SK-MEL-5 (cell line): Measurements from ENCODE around the gene EPN2. TPM values are rescaled to one million over a fixed set of nuclear protein-coding genes. Genes with fewer than 3 reads are reported as not detected.
"Not testable (repeated sequence)": the region's sequence is repeated elsewhere in the genome, so short reads cannot be mapped to it uniquely, and the experiment has no call there.

ENCODE experiments used
- DNase-seq: peaks from one replicate; pipeline ENCODE4 v3.0.0-alpha.2; 2016; ENCODE audit warnings: low read depth, low spot score
- in situ Hi-C: cut with HindIII; loops from 2 replicates; pipeline ENCODE4 v1.10.0; 2016; ENCODE audit warnings: low sequenced_read_pairs, high pct_unique_total_duplicates, low pct_unique_long_range_greater_than_20kb
- polyA plus RNA-seq, 2 experiments: library from polyadenylated mRNA; depleted of rRNA; stranded (reverse); fragments of >200 nt; gene quantifications; 2 replicates each; pipeline ENCODE4 v1.2.3, GENCODE V29; 2015
- total RNA-seq: library from RNA; depleted of rRNA; stranded (reverse); fragments of >200 nt; shearing (Covaris generic); gene quantifications from 2 replicates; pipeline ENCODE4 v1.2.3, GENCODE V29; 2014; rRNA removed

EPN2 gene
- 14.0 and 15.2 TPM in 2 replicates for total RNA-seq
- 30.3 and 30.7 TPM in 2 replicates for polyA plus RNA-seq (2015; cell fraction: cytosol; rRNA removed)
- 33.8 and 49.9 TPM in 2 replicates for polyA plus RNA-seq (2015; cell fraction: nucleus; rRNA removed)

DNA sequence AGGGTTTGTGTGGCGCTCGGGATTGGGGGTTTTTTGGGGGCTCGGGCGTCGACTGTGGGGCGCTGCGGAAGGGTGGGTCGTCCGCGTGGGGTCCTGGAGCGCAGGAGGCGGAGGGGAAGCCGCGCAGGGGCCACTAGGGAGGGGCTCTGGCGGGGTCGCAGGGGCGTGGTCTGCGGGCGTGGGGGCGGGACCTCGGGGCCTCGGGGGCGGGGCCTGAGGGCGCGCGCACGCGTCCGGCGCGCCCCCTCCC lies at the start of gene EPN2:
EPN2 (plus strand) TSS at position 228 of the 250 bp plus-strand sequence. CDS start 45,754 bp downstream, outside the sequence.
- peak; percentile 49 for DNase-seq
- in situ Hi-C loops = not testable (repeated sequence)

DNA sequence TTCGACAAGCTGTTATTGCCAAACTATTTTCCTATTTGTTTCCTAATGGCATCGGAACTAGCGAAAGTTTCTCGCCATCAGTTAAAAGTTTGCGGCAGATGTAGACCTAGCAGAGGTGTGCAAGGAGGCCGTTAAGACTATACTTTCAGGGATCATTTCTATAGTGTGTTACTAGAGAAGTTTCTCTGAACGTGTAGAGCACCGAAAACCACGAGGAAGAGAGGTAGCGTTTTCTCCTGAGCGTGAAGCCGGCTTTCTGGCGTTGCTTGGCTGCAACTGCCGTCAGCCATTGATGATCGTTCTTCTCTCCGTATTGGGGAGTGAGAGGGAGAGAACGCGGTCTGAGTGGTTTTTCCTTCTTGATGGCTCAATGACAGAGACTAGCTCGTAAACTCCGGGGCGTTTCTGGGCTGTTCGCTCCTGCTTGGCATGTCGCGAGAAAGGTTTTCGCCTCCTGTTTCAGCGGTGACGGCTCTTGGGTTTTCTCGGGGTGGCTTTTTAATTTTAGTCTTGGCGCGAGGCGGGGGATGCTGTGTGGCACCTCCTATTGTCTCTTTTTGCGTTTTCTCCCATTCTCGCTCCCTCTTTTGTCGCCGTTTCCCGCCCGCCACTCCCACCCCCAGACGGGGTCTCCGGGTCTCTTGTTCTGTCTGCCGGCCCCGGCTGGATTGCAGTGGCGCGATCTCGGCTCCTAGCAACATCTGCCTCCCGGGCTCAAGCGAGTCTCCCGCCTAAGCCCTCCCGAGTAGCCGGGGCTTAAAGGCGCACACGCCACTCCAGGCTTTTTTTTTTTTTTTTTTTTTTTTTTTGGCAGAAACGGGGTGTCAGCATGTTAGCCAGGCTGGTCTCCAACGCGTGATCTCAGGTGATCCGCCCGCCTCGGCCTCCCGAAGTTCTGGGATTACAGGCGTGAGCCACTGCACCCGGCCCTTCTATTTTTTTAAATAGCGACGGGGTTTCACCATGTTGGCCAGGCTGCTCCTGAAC lies 49.0 kb upstream of the EPN2 start:
- in situ Hi-C loops = not testable (repeated sequence)

DNA sequence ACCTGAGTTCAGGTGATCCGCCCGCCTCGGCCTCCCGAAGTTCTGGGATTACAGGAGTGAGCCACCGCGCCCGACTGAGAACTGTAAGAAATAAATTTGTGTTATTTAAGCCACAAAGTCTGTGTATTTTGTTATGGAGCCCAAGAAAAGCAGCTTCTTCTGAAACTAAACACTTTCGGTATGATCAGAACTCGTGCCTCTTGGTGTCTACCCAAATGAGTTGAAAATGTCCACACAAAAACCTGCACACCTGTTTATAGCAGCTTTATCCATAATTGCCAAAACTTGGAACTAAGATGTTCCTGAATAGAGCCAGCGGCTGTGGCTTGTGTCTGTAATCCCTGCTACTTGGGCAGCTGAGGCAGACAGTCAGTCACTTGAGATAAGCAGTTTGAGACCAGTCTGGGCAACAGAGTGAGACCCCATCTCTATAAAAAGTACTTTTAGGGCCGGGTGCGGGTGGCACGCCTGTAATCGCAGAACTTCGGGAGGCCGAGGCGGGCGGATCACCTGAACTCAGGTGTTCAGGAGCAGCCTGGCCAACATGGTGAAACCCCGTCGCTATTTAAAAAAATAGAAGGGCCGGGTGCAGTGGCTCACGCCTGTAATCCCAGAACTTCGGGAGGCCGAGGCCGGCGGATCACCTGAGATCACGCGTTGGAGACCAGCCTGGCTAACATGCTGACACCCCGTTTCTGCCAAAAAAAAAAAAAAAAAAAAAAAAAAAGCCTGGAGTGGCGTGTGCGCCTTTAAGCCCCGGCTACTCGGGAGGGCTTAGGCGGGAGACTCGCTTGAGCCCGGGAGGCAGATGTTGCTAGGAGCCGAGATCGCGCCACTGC lies 48.1 kb upstream of the EPN2 start:
- DNase-seq, in situ Hi-C loops: not testable (repeated sequence)

More for the DNA sequence above, 49.0 kb upstream of the EPN2 start:
- not testable (repeated sequence) for DNase-seq

DNA sequence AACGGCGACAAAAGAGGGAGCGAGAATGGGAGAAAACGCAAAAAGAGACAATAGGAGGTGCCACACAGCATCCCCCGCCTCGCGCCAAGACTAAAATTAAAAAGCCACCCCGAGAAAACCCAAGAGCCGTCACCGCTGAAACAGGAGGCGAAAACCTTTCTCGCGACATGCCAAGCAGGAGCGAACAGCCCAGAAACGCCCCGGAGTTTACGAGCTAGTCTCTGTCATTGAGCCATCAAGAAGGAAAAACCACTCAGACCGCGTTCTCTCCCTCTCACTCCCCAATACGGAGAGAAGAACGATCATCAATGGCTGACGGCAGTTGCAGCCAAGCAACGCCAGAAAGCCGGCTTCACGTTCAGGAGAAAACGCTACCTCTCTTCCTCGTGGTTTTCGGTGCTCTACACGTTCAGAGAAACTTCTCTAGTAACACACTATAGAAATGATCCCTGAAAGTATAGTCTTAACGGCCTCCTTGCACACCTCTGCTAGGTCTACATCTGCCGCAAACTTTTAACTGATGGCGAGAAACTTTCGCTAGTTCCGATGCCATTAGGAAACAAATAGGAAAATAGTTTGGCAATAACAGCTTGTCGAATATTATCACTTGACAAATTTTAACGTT lies 47.3 kb upstream of the EPN2 start:
- DNase-seq, in situ Hi-C loops: not testable (repeated sequence)

DNA sequence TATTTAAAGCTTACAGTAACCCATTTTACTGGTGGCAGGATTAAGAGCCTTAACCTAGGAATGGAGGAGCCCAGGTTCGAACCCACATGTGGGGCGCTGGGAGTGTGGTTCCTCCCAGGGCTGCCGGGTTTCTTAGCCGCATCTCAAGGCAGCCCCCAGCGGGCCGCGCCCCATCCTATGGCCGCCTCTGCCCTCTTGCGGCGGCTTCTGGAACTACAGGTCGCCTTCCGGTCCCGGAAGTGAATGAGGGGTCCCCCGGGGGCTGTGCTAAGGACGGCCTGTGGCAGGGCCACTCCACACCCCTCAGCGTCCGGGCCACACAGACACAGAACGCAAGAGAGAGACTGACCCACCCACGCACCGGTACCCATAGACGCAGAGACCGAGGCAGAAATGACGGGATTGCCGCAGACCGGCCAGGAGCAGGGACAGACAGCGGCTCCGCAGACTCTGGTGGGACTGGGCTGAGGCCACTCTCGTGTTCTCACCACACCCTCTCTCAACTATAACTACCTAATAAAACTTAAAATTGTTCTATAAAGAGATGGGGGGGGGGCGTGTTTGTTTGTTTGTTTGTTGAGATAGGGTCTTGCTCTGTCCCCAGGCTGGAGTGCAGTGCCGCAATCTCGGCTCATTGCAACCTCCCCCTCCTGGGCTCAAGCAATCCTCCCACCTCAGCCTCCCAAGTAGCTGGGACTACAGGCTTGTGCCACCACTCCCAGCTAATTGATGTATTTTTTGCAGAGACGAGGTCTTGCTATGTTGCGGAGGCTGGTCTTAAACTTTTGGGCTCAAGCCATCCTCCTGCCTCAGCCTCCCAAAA lies 40.6 kb upstream of the EPN2 start:
- not testable (repeated sequence) for DNase-seq

DNA sequence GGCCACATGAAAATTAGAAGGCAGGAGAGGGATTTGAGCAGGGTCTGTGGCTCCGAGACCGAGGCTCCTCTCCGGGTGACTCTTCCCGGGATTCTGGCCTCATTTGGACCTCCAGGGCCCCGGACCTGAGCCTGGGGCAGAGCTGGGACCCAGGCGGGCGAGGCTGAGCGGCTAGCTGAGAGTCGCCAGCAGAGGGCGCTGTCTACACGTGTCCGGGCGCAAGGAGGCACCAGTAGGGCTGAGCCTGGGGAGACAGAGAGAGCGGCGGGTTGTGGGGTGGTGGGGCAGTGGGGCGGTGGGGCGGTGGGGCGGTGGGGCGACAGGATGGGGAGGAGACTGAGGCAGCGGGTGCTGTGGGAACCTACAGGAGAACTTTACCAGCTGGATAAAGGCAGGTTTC lies 34.7 kb upstream of the EPN2 start:
- in situ Hi-C loops, DNase-seq: not testable (repeated sequence)

More for the DNA sequence above, 40.6 kb upstream of the EPN2 start:
- in situ Hi-C loops = not testable (repeated sequence)

DNA sequence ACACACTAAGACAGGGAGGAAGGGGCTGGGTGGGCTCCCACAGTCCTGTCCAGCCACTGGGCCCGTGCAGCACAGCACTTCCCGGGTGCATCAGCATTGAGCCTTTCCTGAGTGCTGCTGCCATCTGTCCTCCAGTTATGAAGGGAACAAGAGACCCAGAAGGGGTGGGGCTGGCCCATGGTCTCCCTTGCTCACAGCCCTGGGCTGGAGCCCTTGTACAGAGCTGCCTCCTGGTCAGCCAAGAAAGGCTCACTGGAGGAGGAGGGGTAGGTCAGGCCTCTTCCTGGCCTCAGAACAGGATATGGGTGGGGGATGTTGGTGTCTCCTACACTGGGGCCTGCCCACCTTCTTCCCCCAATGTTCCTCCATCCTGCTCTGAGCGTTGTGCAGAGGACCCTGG lies 33.7 kb upstream of the EPN2 start:
- DNase-seq, in situ Hi-C loops: not testable (repeated sequence)

DNA sequence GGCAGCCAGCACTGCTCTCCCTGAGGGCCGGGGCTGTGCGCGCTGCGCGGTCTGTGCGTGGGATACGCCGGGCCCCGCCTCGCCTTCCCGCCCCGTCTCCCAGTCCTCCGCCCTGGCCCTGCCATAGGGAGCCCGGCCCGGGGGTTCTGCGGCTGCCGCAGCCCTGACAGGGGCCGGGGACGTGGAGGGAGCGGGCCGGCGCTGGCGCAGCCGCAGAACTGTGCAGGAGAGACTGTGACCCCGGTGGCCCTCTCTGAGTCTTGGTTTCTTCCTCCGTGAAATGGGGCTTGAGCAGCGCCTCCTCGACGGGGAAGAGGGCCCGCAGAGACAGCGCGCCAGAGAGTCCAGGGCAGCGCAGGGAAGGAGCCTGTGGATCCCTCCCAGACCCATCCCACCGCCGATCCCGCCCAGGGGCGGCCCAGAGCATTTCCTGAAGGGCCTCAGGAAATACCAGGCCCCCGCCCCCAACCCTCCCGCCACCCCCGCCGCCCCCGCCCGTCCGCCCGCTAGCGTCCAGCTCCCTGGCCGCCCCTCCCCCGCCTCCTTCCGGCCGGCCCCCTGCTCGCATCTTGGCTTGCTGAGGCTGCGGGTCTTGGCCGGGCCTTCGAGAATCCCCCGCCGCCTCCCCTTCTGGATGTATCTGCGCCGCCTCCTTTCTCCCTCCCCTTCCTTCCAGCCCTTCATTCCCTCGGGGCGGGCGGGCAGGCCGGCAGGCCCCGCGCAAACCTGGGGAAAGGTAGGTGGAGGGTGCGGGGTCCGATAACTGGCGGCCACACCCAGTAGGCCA lies 21.9 kb upstream of the EPN2 start:
- DNase-seq, in situ Hi-C loops: not testable (repeated sequence)

DNA sequence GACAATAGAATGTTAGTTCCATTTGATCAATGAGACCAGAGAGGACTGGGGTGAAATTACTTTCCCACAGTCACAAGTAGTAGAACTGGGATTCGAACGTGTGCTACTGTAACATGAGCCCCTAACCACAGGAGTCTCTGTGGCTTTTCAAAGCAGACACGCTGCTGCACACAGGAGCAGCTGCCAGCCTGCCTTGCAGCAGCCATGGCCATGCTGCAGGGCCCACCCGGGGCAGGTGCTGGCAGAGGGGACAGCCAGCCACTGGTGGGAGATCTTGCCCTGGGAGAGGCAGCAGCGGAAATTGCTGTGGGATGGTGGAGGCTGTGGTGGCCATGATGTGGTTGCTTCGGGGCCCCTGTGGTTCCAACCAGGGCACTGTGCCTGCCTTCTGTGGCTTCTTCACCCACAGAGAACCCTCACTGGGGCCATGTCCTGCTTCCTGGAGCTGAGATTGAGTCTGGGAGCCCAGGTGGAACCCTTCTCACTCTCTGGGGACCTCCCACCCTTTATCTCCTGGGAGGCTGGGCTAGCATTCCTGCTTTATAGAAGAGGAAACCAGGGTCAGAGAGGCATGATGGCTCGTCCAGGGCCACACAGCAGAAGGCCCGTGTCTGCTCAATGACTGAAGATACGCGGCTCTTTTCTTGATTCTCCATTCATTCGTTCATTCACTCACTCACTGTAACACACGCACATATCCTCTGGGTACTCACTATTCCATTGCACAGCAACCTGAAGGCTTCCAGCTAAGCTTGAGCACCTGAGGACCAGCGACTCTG lies 20.8 kb upstream of the EPN2 start:
- DNase-seq, in situ Hi-C loops: not testable (repeated sequence)

DNA sequence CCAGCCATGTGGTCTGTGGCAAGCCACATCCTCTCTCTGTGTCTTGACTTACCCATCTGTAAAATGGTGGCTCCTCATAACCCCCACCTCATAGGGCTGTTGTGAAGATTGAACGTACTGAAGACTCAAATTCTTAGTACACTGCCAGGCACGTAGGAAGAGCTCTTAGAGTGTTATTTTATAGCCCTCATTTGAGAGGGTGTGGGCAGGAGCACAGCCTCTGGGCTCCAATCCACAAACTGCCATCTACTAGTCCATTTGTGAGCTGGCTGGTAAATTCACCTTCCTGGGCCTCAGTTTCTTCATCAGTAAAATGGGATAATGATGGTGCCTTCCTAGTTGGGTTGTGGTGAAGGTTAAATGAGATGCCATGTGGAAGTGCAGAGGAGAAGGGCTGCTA lies 18.3 kb upstream of the EPN2 start:
- in situ Hi-C loops = not testable (repeated sequence)

DNA sequence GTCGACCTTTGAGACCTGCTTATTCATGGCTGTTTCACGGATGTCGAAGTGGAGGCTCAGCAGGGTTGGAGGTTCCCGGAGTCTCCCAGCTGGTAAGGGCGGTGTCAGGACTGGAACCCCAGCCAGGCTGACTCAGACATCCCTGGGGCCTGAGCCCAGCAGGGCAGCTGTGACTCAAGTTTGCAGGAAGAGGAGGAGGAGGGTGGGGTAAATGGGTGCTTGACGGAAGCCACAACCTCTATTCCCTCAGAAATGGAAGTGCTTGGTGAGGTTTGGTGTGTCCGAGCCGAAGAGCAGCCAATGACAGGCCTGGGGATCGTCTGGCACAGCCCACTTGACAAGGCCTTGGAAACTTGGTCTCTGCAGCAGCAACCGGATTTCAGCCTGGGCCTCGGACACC lies 17.8 kb upstream of the EPN2 start:
- DNase-seq, in situ Hi-C loops: not testable (repeated sequence)

More for the DNA sequence above, 18.3 kb upstream of the EPN2 start:
- not testable (repeated sequence) for DNase-seq

DNA sequence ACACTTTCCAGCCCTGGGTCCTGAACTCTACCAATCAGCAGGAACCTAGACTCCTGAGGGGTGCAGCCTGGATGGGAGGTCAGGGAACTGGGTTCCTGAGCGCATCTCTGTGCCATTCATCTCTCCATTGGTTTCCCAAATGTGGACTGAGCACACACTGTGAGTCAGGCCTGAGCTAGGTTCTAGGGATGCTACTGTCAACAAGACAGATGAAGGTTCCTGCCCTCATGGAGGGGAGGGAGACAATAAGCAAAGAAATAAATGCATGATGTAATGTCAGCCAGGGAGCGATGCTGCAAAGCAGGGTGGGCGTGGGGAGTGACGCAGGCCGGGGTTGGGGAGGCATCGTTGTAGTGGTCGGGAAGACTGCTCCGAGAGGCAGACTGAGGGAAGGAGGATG lies 17.0 kb upstream of the EPN2 start:
- in situ Hi-C loops, DNase-seq: not testable (repeated sequence)

DNA sequence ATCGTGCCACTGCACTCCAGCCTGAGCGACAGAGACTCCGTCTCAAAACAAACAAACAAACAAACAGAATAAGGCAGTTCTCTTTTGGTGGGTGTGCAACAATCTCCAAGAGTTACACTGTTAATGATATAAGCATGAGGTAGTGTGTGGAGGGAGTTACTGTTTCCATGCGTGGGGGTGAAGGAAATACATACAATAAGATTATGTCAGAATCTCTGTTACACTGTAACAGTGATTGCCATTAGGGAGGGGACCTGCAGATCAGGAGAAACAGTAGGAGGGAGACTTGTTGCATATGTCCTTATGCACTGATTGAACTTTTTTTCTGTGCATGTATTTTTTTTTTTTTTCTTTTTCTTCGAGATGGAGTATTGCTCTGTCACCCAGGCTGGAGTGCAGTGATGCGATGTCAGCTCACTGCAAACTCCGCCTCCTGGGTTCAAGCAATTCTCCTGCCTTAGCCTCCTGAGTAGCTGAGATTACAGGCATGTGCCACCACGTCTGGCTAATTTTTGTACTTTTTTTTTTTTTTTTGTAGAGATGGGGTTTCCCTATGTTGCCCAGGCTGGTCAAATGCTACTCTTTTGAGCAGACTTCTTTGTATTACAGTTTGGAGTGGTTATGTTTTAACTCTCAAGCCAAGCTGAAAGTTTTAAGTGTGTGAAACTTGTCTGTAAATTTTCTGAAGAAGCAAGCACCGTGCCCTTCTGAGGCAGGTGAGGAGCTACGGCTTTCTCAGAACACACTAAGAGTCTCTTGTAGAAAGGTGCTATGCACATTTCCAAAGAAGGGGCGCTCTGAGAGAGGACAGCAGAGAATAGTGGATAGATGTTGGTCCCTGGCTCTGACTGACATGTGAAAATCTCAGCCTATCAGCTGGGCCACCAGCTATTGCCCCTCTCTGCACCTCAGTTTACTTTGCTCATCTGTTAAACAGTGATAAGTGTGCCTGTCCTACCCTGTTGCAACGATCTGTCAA lies 10.3 kb upstream of the EPN2 start:
- in situ Hi-C loops = not testable (repeated sequence)

DNA sequence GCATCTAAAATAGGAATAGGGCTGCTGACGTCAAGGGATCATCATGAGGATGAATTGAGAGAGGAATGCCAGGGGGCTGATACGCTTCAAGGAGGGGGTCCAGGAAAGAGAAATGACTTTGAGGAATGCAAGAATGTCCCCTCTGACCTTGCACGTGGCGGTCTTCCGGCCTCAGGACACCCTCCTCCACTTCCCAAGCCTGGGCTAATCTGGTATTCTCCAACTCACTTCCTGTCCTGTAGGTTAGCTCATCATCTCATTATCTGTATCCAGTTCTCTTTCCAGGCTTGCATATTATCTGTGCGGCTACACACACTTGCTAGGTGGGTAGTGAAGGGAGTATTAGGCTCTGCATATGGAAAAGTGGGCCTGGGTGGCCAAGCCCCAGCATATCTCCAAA lies 2.5 kb upstream of the EPN2 start:
- DNase-seq, in situ Hi-C loops: not testable (repeated sequence)

More for the DNA sequence above, 10.3 kb upstream of the EPN2 start:
- not testable (repeated sequence) for DNase-seq
